K562 (cell line): ENCODE results near the gene KCNE2. TPM values are rescaled to one million over a fixed set of nuclear protein-coding genes. Genes with fewer than 3 reads are reported as not detected.

Source experiments
- ATAC-seq: fragments of 200-7000 bp; cut with Tn5 transposase; 3 replicates; pipeline ENCODE4 v1.9.1; 2020; ENCODE audit warnings: moderate library complexity
- BruUV-seq: library from RNA; stranded (reverse); fragments of 400-500 nt; replicated peaks from 2 replicates; lab custom pipeline; 2021; lab: Mats Ljungman, UMichigan
- CTCF ChIA-PET: fragments of 300-600 bp; formaldehyde crosslinking; extraction: SDS; loops from one replicate; lab custom pipeline; 2021; ENCODE audit warnings: low intra/inter-chr PET ratio; lab: Yijun Ruan, JAX
- POLR2A ChIA-PET: fragments of 300-600, 350-650 bp; sonication (Branson Sonifier 250); formaldehyde crosslinking; extraction: SDS; loops from one replicate; lab custom pipeline; 2021; ENCODE audit warnings: antibody characterized with exemption, inconsistent platforms; lab: Yijun Ruan, JAX
- DNase-seq, 4 experiments: peaks; one replicate each; pipeline versions ENCODE4 v3.0.0 to v3.0.0-alpha.2; 2011 to 2018; ENCODE audit warnings: low spot score in 3 of 4, mixed read lengths in 3 of 4; ENCODE audit errors: extremely low read depth in 1 of 4
- FAIRE-seq: peaks from 2 replicates; lab custom pipeline; 2011; peaks lifted over from hg19 to GRCh38; lab: Jason Lieb, UNC
- H2AFZ ChIP-seq: 2 replicates; pipeline ENCODE4 v1.6.0; 2011; ENCODE audit warnings: low read depth, low read length, control low read depth, inconsistent platforms
- H3K27ac ChIP-seq: fragments of 200-600 bp; 3 replicates; pipeline ENCODE4 v1.8.0; 2011; ENCODE audit warnings: low read depth, mild to moderate bottlenecking, control low read depth, inconsistent platforms, low read length, moderate library complexity, mixed read lengths; ENCODE audit errors: extremely low read depth
- H3K27me3 ChIP-seq, 2 experiments: fragments of 300-600 bp in 1 of 2; 2 replicates in 1 of 2; 3 replicates in 1 of 2; pipeline versions ENCODE4 v1.6.0 to v1.8.0; 2011; ENCODE audit warnings: inconsistent platforms in 2 of 2, low read length in 2 of 2, mild to moderate bottlenecking in 1 of 2, mixed read lengths in 1 of 2, moderate library complexity in 1 of 2; ENCODE audit not compliant: control insufficient read depth in 2 of 2, insufficient read depth in 2 of 2
- H3K36me3 ChIP-seq: fragments of 300-600 bp; 3 replicates; pipeline ENCODE4 v1.8.0; 2011; ENCODE audit warnings: mild to moderate bottlenecking, low read length, inconsistent platforms; ENCODE audit not compliant: control insufficient read depth, insufficient read depth
- H3K4me1 ChIP-seq, 2 experiments: fragments of 200-600 bp in 1 of 2; replicated peaks in 1 of 2; 2 replicates in 1 of 2; 3 replicates in 1 of 2; pipeline versions ENCODE4 v1.5.1 to v1.8.0; 2011; ENCODE audit warnings: inconsistent platforms in 2 of 2, low read length in 2 of 2, mild to moderate bottlenecking in 1 of 2, mixed read lengths in 1 of 2, moderate library complexity in 1 of 2; ENCODE audit not compliant: control insufficient read depth in 2 of 2, insufficient read depth in 2 of 2
- H3K4me2 ChIP-seq: 2 replicates; pipeline ENCODE4 v1.6.1; 2011; ENCODE audit warnings: low read length, control low read depth, inconsistent platforms, mixed read lengths; ENCODE audit not compliant: insufficient read depth
- H3K4me3 ChIP-seq: fragments of 200-600 bp; sonication (generic), shearing (Covaris generic); 2 replicates; pipeline ENCODE4 v1.5.1; 2016; ENCODE audit warnings: control low read depth, inconsistent platforms
- H3K79me2 ChIP-seq: fragments of 200-600 bp; 3 replicates; pipeline ENCODE4 v1.8.0; 2011; ENCODE audit warnings: low read length, inconsistent platforms; ENCODE audit not compliant: control insufficient read depth, insufficient read depth
- H3K9ac ChIP-seq, 2 experiments: 2 replicates each; pipeline versions ENCODE4 v1.6.0 to v1.6.1; 2011; ENCODE audit warnings: low read depth in 2 of 2, low read length in 2 of 2, control low read depth in 1 of 2, inconsistent platforms in 1 of 2, mild to moderate bottlenecking in 1 of 2, mixed read lengths in 1 of 2; ENCODE audit not compliant: insufficient read depth in 1 of 2
- H3K9me1 ChIP-seq: one replicate; pipeline ENCODE4 v1.6.0; 2011; ENCODE audit warnings: inconsistent platforms, mild to moderate bottlenecking, low read length, moderate library complexity; ENCODE audit not compliant: control insufficient read depth, insufficient read depth
- H3K9me3 ChIP-seq: replicated peaks from 2 replicates; pipeline ENCODE4 v1.5.1; 2011; ENCODE audit warnings: low read depth, low read length, inconsistent platforms; ENCODE audit not compliant: control insufficient read depth, insufficient read depth
- H4K20me1 ChIP-seq: replicated peaks from 2 replicates; pipeline ENCODE4 v1.6.1; 2011; ENCODE audit warnings: low read length, inconsistent platforms, mixed read lengths; ENCODE audit not compliant: control insufficient read depth, insufficient read depth
- ARID3B ChIP-seq: fragments of 250-450 bp; sonication (Bioruptor Pico); IDR thresholded peaks from 2 replicates; pipeline ENCODE4 v1.4.0; 2020; ENCODE audit warnings: borderline replicate concordance
- HOXB6 ChIP-seq: fragments of 250-450 bp; sonication (Bioruptor Pico); IDR thresholded peaks from 2 replicates; pipeline ENCODE4 v1.5.1; 2022; ENCODE audit warnings: mild to moderate bottlenecking, borderline replicate concordance
- NFXL1 ChIP-seq: fragments of 450-650 bp; formaldehyde crosslinking; IDR thresholded peaks from 2 replicates; pipeline ENCODE4 v1.4.0; 2021; ENCODE audit warnings: mild to moderate bottlenecking
- PTBP1 ChIP-seq: fragments of 200-400 bp; formaldehyde crosslinking; IDR thresholded peaks from 2 replicates; pipeline ENCODE4 v1.6.1; 2017; ENCODE audit warnings: low read depth, low read length
- SFPQ ChIP-seq: fragments of 200-400 bp; formaldehyde crosslinking; IDR thresholded peaks from 2 replicates; pipeline ENCODE4 v1.6.1; 2017; ENCODE audit warnings: mild to moderate bottlenecking, low read depth, low read length, moderate library complexity
- ZBTB34 ChIP-seq: fragments of 250-450 bp; sonication (Bioruptor Pico); IDR thresholded peaks from 2 replicates; pipeline ENCODE4 v1.8.0; 2021; ENCODE audit warnings: mild to moderate bottlenecking, moderate library complexity
- ZEB2 ChIP-seq: fragments of 450-650 bp; IDR thresholded peaks from 2 replicates; pipeline ENCODE4 v1.6.1; 2016
- ZNF23 ChIP-seq: fragments of 250-450 bp; sonication (Bioruptor Pico); IDR thresholded peaks from 2 replicates; pipeline ENCODE4 v1.4.0; 2020; ENCODE audit warnings: mild to moderate bottlenecking
- ZNF76 ChIP-seq: fragments of 250-450 bp; sonication (Bioruptor Pico); IDR thresholded peaks from 2 replicates; pipeline ENCODE4 v1.4.0; 2020; ENCODE audit warnings: mild to moderate bottlenecking, moderate library complexity, borderline replicate concordance
- WGBS: fragments of 100-300 bp; shearing (Covaris generic); methylation state at CpG from one replicate; pipeline ENCODE4 v1.1.6; 2016; ENCODE audit warnings: low coverage, mixed read lengths; ENCODE audit not compliant: insufficient coverage; ENCODE audit errors: missing lambda C conversion rate; 5-methylcytosine and 5-hydroxymethylcytosine counted together
- in situ Hi-C: fragments of 300-500 bp; cut with MboI; formaldehyde crosslinking; loops from 4 replicates; pipeline ENCODE4 v1.15.0; 2018; ENCODE audit warnings: inconsistent platforms, mixed read lengths
- intact Hi-C: fragments of 100-400 bp; cut with micrococcal nuclease; formaldehyde crosslinking; loops from 2 replicates; pipeline ENCODE4 v1.14.2; 2022
- polyA plus RNA-seq, 8 experiments: library from polyadenylated mRNA; depleted of rRNA in 4 of 8; stranded (reverse) in 5 of 8; unstranded in 3 of 8; fragments of >200 nt; fragmentation: Nextera tagmentation in 2 of 8; fragmentation: Illumina TruSeq in 1 of 8; extraction: Ambion mirVana in 2 of 8; extraction: Trizol in 1 of 8; gene quantifications; 2 replicates each; pipeline versions ENCODE4 v1.2.1 to v1.2.3, GENCODE V29; 2011 to 2014; ENCODE audit warnings: inconsistent platforms in 1 of 8, missing spikeins in 1 of 8
- total RNA-seq, 7 experiments: library from RNA; depleted of rRNA in 6 of 7; stranded (reverse); fragments of >200 nt in 6 of 7; fragmentation: Illumina TruSeq in 2 of 7; extraction: Trizol in 2 of 7; gene quantifications; 2 replicates each; pipeline versions ENCODE4 v1.2.1 to v1.2.3, GENCODE V29; 2011 to 2021; ENCODE audit warnings: low replicate concordance in 1 of 7

KCNE2 gene
- total and polyA plus RNA-seq, 9 of the 15 experiments (the other 6 are each of a cell fraction or from before 2014, with no cell fraction given) = not detected

- no peak for TF ChIP-seq ZBTB34 (CRISPR knock-in tag)
- TF ChIP-seq NFXL1 = no peak
- no peak for TF ChIP-seq ZEB2
- no peak for TF ChIP-seq ARID3B (CRISPR knock-in tag)
- no peak for TF ChIP-seq PTBP1
- TF ChIP-seq ZNF23 (CRISPR knock-in tag) = no peak
- TF ChIP-seq, all 486 proteins: peak for 0
These were observed 28.5 kb upstream of the KCNE2 start (continued) for GRCh38 chr21:34335316-34335715.

GRCh38 chr21:34336245-34336644, 27.6 kb upstream of the KCNE2 start:
- no peak for TF ChIP-seq ZNF76
- TF ChIP-seq SFPQ = no peak
- TF ChIP-seq HOXB6 (CRISPR knock-in tag) = no peak
- ChIA-PET CTCF (no interaction called here), POLR2A (interaction anchor here (0.7 to 1.0 kb wide), 2 partner anchors 10 to 14 kb away, joined by 3 read pairs; no protein-coding TSS in a partner anchor)
- Histone ChIP-seq H3K27ac (no peak overlapping the region), H3K9me1 (no peaks in the 10 kb centered on the region), H3K36me3 (no peaks in the 10 kb centered on the region), H3K4me3 (no peak overlapping the region), H3K9me3 (no peaks in the 10 kb centered on the region), H4K20me1 (no peaks in the 10 kb centered on the region), H3K4me2 (no peak overlapping the region), H3K9ac (no peak overlapping the region), H3K79me2 (no peaks in the 10 kb centered on the region), H3K27me3 (peaks cover 47 to 61% of the 10 kb centered on the region in 2 experiments), H3K4me1 (no peaks in the 10 kb centered on the region), H2AFZ (no peak overlapping the region)
- 1% methylated on average over 5 of the region's 5 CpGs for WGBS
- intact Hi-C loops = no loop called here
- in situ Hi-C loops = no loop called here
- no peak for ATAC-seq
- FAIRE-seq = no peak
- no TSS peak for BruUV-seq
- no peak for DNase-seq
